Inflammatory macrophage treated with lipopolysaccharide for 1 hour (primary cell): ENCODE results near the gene MEPCE.
"Not testable (repeated sequence)": the region's sequence is repeated elsewhere in the genome, so short reads cannot be mapped to it uniquely, and the experiment has no call there.

Experiments
- DNase-seq, 2 donors: peaks; one replicate each; pipeline ENCODE4 v3.0.0-alpha.2; 2020 to 2022

MEPCE gene

DNA sequence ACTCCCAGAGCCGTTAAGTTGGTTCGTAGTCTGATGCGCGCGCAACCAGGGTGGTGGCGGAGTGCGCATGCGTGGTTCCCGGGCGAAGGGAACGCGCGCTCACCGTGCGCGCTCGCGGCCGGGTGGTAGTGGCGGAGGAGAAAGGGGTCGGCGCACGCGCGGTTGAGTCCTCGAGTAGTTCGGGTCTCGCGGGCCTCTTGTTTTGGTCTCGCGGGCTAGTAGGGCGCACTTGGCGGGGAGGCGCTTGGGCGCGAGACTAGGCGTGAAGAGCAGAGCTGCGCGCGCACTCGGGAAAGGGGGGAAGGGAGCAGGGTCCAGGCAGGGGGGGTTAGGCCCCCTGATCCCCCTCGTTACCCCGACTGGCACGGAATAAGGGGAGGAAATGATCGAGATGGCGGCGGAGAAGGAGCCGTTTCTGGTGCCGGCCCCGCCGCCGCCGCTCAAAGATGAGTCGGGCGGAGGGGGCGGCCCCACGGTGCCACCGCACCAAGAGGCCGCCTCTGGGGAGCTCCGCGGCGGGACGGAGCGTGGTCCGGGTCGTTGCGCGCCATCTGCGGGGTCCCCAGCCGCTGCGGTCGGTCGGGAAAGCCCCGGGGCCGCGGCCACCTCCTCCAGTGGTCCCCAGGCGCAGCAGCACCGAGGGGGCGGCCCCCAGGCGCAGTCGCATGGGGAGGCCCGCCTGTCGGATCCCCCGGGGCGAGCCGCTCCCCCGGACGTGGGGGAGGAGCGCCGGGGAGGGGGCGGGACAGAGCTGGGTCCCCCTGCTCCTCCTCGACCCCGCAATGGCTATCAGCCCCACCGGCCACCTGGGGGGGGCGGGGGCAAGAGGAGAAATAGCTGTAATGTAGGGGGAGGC is at the start of gene MEPCE:
Gene MEPCE, plus strand, starts transcription at position 195 of the 856 bp plus-strand sequence. Its CDS starts 188 bp downstream, at position 383.
- peak; percentile 85 to 97 for DNase-seq

DNA sequence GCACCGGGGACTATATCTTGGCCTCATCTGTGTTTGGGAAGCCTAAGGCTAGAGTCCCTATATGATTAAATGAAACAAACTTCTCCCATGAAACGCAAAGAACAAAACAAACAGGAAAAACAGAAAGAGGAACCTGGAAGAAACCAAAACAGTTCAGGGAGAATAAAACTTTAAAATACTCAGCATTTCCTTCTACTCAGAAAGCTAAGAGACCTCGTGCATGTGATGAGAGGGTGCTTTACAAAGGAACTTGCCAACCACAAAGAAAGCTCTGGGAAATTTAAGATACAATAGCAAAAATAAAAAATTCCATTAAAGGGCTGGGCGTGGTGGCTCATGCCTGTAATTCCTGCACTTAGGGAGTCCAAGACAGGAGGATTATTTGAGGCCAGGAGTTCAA is 49.4 kb upstream of the MEPCE start:
- DNase-seq, result peak; percentile 68 to 81

GRCh38 chr7:100381531-100382233 is 47.9 kb upstream of the MEPCE start:
- not testable (repeated sequence) for DNase-seq

- DNase-seq, result not testable (repeated sequence)
These were observed 47.3 kb upstream of the MEPCE start for GRCh38 chr7:100382234-100382853.

GRCh38 chr7:100384628-100385294 is 44.9 kb upstream of the MEPCE start:
- peak; percentile 70 to 77 for DNase-seq

DNA sequence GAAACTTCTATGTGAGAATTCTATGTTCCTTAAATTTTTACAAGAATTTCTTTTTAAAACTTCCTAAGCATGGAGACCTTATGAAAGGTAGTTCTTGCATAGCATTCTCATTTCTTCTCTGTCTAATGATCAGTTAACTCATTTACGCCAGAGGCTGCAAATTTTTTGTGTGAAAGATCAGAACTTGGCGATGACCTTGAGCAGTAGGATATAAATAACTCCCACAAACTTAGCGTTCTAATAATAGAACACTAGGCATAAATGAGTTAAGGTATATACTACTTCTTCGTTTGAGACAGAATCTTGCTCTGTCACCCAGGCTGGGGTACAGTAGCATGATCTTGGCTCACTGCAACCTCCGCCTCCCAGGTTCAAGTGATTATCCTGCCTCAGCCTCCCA is 42.7 kb upstream of the MEPCE start:
- no peak for DNase-seq

DNA sequence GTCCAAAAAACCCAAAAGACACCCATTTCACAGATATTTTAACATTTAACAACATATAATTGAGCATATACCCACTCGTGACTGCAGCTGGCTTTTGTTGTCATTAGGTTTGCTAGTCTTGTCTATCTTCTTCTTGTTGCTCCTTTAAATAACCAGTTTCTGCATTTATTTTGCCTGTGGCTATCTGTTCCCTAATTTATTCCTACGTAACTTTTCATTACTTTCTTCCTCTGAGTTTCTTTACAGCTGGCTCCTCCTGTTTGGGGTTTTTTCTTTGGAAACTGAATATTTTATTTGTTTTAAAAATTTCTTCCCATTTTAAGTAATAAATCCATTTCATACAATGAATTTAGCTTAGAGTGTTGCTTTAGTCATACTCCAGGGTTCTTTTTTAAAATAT is 41.9 kb upstream of the MEPCE start:
- DNase-seq, result peak in 1 of 2 donors; percentile 51

- DNase-seq, result no peak
These were observed 40.1 kb upstream of the MEPCE start for GRCh38 chr7:100389437-100390088.

DNA sequence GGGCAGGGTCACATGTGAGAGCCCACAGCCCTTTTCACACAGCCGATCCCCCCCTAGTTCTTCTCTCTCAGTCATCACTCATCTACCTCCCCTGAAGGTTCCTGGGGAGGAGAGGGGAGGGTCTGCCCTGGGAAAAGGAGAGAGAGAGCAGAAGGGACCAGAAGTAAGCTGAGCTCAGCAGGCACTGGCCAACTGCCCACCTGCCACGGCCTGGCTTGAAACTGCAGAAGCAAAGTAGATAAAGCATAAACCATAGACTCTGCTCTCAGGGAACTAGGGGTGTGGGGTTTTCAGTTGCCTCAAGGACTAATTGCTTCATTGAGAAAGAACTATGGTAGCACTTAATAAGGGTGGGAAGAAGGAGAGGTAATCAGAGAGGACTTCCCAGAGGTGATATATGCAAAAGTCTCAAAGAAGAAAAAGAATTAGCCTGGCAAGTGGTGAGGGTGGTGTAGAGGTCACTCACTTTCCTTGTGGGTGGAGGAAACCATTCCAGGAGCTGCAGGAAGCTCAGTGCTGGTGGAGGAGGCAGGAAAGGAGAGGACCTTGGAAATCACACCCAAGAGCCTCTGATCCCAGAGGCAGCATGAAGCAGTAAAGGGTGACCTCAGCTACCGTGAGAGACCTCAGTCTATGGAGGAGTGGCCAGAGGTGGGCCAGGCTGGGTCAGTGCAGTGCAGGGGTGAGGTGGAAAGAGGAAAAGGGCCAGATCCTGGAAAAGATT is 39.2 kb upstream of the MEPCE start:
- no peak for DNase-seq

- DNase-seq, result no peak
These were observed 36.3 kb upstream of the MEPCE start for GRCh38 chr7:100393233-100393905.

DNA sequence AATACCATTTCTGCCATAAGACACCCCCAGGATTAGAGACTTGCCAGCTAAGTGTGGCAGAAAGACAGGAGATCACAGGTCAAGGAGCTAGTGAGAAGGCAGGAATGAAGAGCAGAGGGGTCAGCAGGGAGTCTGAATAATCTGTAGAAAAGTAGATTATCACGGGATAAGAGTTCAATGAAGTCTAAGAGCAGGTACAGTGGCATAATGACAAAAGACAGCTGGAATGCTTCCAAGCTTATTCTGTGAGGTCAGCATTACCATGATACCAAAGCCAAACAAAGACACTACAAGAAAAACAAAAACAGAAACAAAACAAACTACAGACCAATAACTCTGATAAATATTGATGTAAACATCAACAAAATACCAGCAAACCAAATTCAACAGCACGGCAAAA is 35.6 kb upstream of the MEPCE start:
- no peak for DNase-seq

DNA sequence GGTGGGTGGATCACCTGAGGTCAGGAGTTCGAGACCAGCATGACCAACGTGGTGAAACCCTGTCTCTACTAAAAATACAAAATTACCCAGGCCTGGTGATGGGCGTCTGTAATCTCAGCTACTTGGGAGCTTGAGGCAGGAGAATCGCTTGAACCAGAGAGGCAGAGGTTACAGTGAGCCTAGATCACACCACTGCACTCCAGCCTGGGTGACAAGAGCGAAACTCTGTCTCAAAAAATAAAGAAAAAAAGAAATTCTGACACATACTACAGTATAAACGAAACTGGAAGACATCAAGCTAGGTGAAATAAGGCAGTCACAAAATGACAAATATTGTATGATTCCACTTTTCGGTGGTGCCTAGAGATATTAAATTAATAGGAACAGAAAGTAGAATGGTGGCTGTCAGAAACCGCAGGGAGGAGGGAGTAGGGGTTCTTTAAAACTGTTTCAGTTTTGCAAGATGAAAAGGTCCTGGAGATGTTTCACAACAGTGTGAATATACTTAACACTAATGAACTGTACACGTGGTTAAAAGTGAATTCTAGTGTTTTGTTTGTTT is 33.1 kb upstream of the MEPCE start:
- DNase-seq, result peak; percentile 84 to 89

DNA sequence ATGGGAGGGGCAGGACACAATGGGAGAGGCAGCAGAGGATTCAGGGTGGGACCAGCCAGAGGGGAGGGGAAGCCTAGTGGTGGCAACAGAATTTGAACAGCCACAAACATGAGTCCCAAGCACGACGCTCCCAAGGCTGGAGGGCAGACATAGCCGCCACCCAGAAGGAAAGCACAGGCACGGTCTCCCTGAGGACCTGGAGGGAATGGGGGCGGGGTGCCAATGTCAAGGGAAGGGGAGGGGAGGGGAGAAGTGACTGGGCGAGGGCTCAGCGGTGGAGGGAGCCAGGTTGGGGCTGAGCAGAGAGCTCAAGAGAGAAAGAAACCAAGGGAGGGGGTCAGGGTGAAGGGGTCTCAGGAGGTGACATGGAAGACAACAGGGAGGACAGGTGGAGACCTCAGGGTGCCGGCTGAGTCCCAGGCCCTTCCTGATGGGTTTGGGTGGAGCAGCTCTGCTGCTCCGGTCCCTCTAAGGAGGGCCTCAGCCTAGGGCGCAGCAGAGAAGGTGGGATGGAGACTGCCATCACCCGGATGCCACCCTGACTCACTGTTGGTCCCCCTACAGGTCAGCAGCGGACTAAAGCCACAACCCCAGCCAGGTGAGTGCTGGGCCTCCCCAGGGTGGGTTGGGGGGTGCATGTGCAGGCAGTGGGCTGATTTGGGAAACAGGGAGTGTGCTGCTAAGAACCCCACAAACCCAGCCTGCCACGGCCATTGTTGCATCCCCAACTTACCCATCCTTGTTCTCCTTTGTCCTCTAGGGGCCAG is 32.1 kb upstream of the MEPCE start:
- no peak for DNase-seq

DNA sequence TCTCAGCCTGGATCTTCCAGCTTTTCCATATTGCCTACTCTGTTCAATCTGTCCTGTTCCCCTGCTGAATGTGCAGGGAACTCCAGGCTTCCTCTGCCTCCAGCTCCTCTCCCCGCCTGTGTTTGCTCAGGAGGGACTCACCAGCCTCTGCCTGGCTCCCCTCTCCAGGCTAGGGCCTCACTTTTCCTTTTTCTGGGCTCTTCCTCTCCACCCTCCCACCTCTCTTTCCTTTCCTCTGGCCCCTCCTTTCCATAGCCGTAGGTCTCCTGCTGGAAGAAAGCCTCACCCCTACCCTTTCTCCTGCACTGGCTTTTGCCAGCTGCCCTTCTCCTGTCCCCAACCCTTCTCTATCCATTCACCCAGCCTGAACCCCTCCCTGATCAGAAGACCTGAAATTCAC is 31.4 kb upstream of the MEPCE start:
- DNase-seq, result no peak

- DNase-seq, result no peak
These were observed 29.6 kb upstream of the MEPCE start for GRCh38 chr7:100400041-100400440.

- DNase-seq, result no peak
These were observed 29.0 kb upstream of the MEPCE start for GRCh38 chr7:100400656-100401055.

- DNase-seq, result no peak
These were observed 27.8 kb upstream of the MEPCE start for GRCh38 chr7:100401811-100402210.

GRCh38 chr7:100402241-100402640 is 27.4 kb upstream of the MEPCE start:
- DNase-seq, result no peak

DNA sequence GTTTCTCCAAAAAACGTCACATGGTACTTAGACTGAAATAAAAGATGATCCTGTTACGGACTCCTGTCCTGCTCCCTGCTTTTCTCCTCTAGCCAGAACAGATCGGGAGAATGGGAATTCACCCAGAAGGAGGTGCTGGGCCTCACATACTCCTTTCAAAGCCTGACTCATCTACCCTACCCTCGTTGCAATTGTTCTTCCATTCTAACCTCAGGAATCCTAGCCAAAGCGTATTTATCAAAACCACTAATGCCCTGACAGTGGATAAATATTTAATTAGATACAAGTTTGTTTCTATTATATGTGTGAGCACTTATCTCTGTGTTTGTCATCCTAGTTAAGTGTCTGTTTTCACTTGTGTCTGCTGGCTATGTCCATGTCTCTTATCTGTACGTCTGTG is 22.9 kb upstream of the MEPCE start:
- DNase-seq, result no peak
